Measurements from ENCODE around the gene NOL4. TPM values are rescaled to one million over a fixed set of nuclear protein-coding genes. Genes with fewer than 3 reads are reported as not detected.

The NOL4 gene
- polyA plus RNA-seq, 1 donor from 2014 or later, result 61.0 TPM

DNA sequence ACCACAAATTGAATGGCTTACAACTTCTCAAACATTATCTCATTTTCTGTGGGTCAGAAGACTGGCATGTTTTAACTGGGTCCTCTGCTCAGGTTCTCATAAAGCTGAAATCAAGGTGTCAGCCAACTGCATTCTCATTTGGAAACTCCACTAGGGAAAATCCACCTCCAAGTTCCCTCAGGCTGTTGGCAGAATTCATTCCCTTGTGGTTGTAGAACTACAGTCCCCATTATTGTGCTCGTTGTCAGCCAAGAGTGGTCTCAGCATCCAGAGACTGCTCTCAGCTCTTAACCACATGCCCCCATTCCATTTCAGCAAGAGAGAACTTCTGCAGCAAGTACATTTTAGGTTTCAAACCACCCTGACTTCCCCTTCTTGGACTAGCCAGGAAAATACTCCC lies 12.2 kb downstream of the NOL4 start:
- H3K27ac ChIP-seq (ENCODE audit: low read length), result no peak overlapping the region
- peaks cover 15% of the 10 kb centered on the region for H3K79me2 ChIP-seq (replicated peaks; ENCODE audit: insufficient read depth, low read length)
- no peaks in the 10 kb centered on the region for H3K9me2 ChIP-seq (ENCODE audit: insufficient read depth, low read length)
- H3K9me3 ChIP-seq (ENCODE audit: low read length), result no peaks in the 10 kb centered on the region
- TF ChIP-seq TAF1 (IDR thresholded peaks at IDR 0.05; ENCODE audit: low read depth), result no peak
- TF ChIP-seq, protein P1, sequence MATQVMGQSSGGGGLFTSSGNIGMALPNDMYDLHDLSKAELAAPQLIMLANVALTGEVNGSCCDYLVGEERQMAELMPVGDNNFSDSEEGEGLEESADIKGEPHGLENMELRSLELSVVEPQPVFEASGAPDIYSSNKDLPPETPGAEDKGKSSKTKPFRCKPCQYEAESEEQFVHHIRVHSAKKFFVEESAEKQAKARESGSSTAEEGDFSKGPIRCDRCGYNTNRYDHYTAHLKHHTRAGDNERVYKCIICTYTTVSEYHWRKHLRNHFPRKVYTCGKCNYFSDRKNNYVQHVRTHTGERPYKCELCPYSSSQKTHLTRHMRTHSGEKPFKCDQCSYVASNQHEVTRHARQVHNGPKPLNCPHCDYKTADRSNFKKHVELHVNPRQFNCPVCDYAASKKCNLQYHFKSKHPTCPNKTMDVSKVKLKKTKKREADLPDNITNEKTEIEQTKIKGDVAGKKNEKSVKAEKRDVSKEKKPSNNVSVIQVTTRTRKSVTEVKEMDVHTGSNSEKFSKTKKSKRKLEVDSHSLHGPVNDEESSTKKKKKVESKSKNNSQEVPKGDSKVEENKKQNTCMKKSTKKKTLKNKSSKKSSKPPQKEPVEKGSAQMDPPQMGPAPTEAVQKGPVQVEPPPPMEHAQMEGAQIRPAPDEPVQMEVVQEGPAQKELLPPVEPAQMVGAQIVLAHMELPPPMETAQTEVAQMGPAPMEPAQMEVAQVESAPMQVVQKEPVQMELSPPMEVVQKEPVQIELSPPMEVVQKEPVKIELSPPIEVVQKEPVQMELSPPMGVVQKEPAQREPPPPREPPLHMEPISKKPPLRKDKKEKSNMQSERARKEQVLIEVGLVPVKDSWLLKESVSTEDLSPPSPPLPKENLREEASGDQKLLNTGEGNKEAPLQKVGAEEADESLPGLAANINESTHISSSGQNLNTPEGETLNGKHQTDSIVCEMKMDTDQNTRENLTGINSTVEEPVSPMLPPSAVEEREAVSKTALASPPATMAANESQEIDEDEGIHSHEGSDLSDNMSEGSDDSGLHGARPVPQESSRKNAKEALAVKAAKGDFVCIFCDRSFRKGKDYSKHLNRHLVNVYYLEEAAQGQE (IDR thresholded peaks at IDR 0.05; ENCODE audit: borderline replicate concordance), result no peak
- no peak for TF ChIP-seq RAD21 (conservative IDR thresholded peaks at IDR 0.05)
- no peak for TF ChIP-seq SMC3 (conservative IDR thresholded peaks at IDR 0.05; ENCODE audit: poor library complexity)
- no peak overlapping the region for H3K4me2 ChIP-seq (ENCODE audit: low read length)
- H3F3A ChIP-seq (ENCODE audit: insufficient read depth, low read length, poor library complexity, severe bottlenecking), result no peaks in the 10 kb centered on the region
- no peaks in the 10 kb centered on the region for H4K20me1 ChIP-seq (ENCODE audit: insufficient read depth)
- H3K4me3 ChIP-seq (ENCODE audit: low read length), result no peak overlapping the region
- H3K27me3 ChIP-seq (ENCODE audit: insufficient read depth, low read depth, low read length), result no peaks in the 10 kb centered on the region
- no peak overlapping the region for H2AFZ ChIP-seq (ENCODE audit: low read depth, low read length)
- H3K36me3 ChIP-seq (ENCODE audit: insufficient read depth, low read length), result no peaks in the 10 kb centered on the region
- H3K9ac ChIP-seq (ENCODE audit: low read length), result no peak overlapping the region

DNA sequence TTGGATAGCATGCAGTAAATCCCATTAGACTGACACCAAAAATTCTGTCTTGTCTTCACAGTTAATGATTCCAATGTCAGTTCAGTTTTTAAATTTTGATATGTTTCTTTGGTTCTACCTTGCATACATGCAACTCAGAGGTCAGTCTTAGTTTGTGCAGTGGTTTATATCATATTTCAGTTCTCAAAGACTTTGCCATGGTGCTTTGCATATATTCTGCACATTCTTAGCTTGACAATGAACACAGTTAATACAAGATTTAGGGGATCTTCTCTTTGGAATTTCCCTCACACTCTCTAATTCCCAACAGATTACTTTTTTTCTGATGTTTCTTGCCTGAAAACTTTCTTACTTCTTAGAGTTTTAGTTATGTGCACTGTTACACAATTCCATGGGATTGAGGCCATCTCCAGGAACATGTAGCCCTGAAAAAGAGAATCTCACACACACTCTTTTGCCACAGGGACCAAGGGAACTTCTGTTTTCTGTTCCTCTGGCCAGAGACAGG lies 17.3 kb downstream of the NOL4 start:
- H3K27ac ChIP-seq (ENCODE audit: low read length), result no peak overlapping the region
- no peak for TF ChIP-seq EZH2 (IDR thresholded peaks at IDR 0.05; ENCODE audit: borderline replicate concordance, insufficient read depth, low read length, poor library complexity, severe bottlenecking)
- TF ChIP-seq POLR2AphosphoS5 (IDR thresholded peaks at IDR 0.05), result no peak
- TF ChIP-seq, protein P1 (IDR thresholded peaks at IDR 0.05; ENCODE audit: borderline replicate concordance), result no peak
- TF ChIP-seq SMC3 (conservative IDR thresholded peaks at IDR 0.05; ENCODE audit: poor library complexity), result no peak
- TF ChIP-seq EP300 (conservative IDR thresholded peaks at IDR 0.05; ENCODE audit: poor library complexity, severe bottlenecking), result no peak
- TF ChIP-seq TAF1 (IDR thresholded peaks at IDR 0.05; ENCODE audit: low read depth), result no peak
- TF ChIP-seq, protein P2, sequence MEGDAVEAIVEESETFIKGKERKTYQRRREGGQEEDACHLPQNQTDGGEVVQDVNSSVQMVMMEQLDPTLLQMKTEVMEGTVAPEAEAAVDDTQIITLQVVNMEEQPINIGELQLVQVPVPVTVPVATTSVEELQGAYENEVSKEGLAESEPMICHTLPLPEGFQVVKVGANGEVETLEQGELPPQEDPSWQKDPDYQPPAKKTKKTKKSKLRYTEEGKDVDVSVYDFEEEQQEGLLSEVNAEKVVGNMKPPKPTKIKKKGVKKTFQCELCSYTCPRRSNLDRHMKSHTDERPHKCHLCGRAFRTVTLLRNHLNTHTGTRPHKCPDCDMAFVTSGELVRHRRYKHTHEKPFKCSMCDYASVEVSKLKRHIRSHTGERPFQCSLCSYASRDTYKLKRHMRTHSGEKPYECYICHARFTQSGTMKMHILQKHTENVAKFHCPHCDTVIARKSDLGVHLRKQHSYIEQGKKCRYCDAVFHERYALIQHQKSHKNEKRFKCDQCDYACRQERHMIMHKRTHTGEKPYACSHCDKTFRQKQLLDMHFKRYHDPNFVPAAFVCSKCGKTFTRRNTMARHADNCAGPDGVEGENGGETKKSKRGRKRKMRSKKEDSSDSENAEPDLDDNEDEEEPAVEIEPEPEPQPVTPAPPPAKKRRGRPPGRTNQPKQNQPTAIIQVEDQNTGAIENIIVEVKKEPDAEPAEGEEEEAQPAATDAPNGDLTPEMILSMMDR (IDR thresholded peaks at IDR 0.05; ENCODE audit: poor library complexity, severe bottlenecking), result no peak
- no peak for TF ChIP-seq MXI1 (conservative IDR thresholded peaks at IDR 0.05; ENCODE audit: poor library complexity, severe bottlenecking)
- TF ChIP-seq RAD21 (conservative IDR thresholded peaks at IDR 0.05), result no peak

More for the DNA sequence above, 17.3 kb downstream of the NOL4 start:
- Histone ChIP-seq H2AFZ (ENCODE audit: low read depth, low read length) (no peak overlapping the region), H4K20me1 (ENCODE audit: insufficient read depth) (no peaks in the 10 kb centered on the region), H3K4me2 (ENCODE audit: low read length) (no peak overlapping the region), H3K36me3 (ENCODE audit: insufficient read depth, low read length) (no peaks in the 10 kb centered on the region), H3K9ac (ENCODE audit: low read length) (no peak overlapping the region), H3K27me3 (ENCODE audit: insufficient read depth, low read depth, low read length) (no peaks in the 10 kb centered on the region), H3F3A (ENCODE audit: insufficient read depth, low read length, poor library complexity, severe bottlenecking) (no peaks in the 10 kb centered on the region), H3K9me3 (ENCODE audit: low read length) (no peaks in the 10 kb centered on the region), H3K4me3 (ENCODE audit: low read length) (no peak overlapping the region), H3K9me2 (ENCODE audit: insufficient read depth, low read length) (no peaks in the 10 kb centered on the region), H3K79me2 (replicated peaks; ENCODE audit: insufficient read depth, low read length) (no peaks in the 10 kb centered on the region)

Data from neural cell (in vitro differentiated cells).